ENCODE measurements around the gene D2HGDH. TPM values are rescaled to one million over a fixed set of nuclear protein-coding genes. Genes with fewer than 3 reads are reported as not detected.

D2HGDH gene
- 10 to 100 TPM; 15.9 to 39.6 (median 20.3) TPM for total RNA-seq

- ATAC-seq (peak; percentile 90 to 91), DNase-seq (peak; percentile 84 to 90)
- TF ChIP-seq CTCF (IDR thresholded peaks at IDR 0.05 in 4 of 5, conservative IDR thresholded peaks at IDR 0.05 in 1 of 5) = peak in 2 of 5 experiments; percentile 21 to 42
- TF ChIP-seq POLR2A (IDR thresholded peaks at IDR 0.05) = peak; percentile 64 to 78
- in situ Hi-C loops (cut with MboI; ENCODE audit: low sequenced_read_pairs in 4 of 4) (no loop called here), intact Hi-C loops (cut with DNase I; ENCODE audit: low total_unique reads) (loop anchor here (1.0 to 10.0 kb wide), 5 partner anchors 32 to 882 kb away; partner anchors contain the start of genes DTYMK, ING5 and SNED1)
- Histone ChIP-seq H3K27ac (peak within 1 kb of the TSS; percentile 77 to 93 (median 82)), H3K4me1 (peaks cover 12 to 14% of the 10 kb centered on the region in 2 donors), H3K4me3 (peak within 1 kb of the TSS; percentile 73 to 96 (median 78)), H3K27me3 (no peaks in the 10 kb centered on the region), H3K9me3 (no peaks in the 10 kb centered on the region), H3K36me3 (no peaks in the 10 kb centered on the region)
These were observed at the start of gene D2HGDH for GRCh38 chr2:241734467-241735208. Gene D2HGDH, plus strand, starts transcription at chr2:241734630. Its CDS starts 595 bp downstream, at chr2:241735225.

GRCh38 chr2:241686324-241686649, 48.1 kb upstream of the D2HGDH start:
- H3K4me1 ChIP-seq = peaks cover 30% of the 10 kb centered on the region in 2 donors
- peaks cover 0 to 26% of the 10 kb centered on the region in 2 donors for H3K36me3 ChIP-seq
- no peaks in the 10 kb centered on the region for H3K27me3 ChIP-seq
- intact Hi-C loops (cut with DNase I; ENCODE audit: low total_unique reads) = loop anchor here (1.0 kb wide), 2 partner anchors 48 to 49 kb away; partner anchors contain the start of genes ATG4B, D2HGDH and THAP4
- peak; percentile 4 to 18 for ATAC-seq
- no peak for DNase-seq
- peak overlapping the region; percentile 72 to 98 (median 82) for H3K4me3 ChIP-seq
- H3K9me3 ChIP-seq = no peaks in the 10 kb centered on the region
- in situ Hi-C loops (cut with MboI; ENCODE audit: low sequenced_read_pairs in 4 of 4) = no loop called here
- H3K27ac ChIP-seq = peak overlapping the region; percentile 90 to 99 (median 93)
- TF ChIP-seq CTCF (IDR thresholded peaks at IDR 0.05 in 4 of 5, conservative IDR thresholded peaks at IDR 0.05 in 1 of 5) = no peak
- TF ChIP-seq POLR2A (IDR thresholded peaks at IDR 0.05) = no peak

GRCh38 chr2:241686650-241687425, 47.6 kb upstream of the D2HGDH start, which contains the start of gene DTYMK:
Gene DTYMK, minus strand, starts transcription at chr2:241686815. Its CDS starts 32 bp downstream, at chr2:241686783.
- Histone ChIP-seq H3K27ac (peak within 1 kb of the TSS; percentile 90 to 99 (median 93)), H3K36me3 (peaks cover 0 to 27% of the 10 kb centered on the region in 2 donors), H3K4me1 (peaks cover 27 to 30% of the 10 kb centered on the region in 2 donors), H3K9me3 (no peaks in the 10 kb centered on the region), H3K27me3 (no peaks in the 10 kb centered on the region), H3K4me3 (peak within 1 kb of the TSS; percentile 81 to 98 (median 84))
- in situ Hi-C loops (cut with MboI; ENCODE audit: low sequenced_read_pairs in 4 of 4) = no loop called here
- intact Hi-C loops (cut with DNase I; ENCODE audit: low total_unique reads) = loop anchor here (1.0 kb wide), 3 partner anchors 14 to 50 kb away; partner anchors contain the start of genes ATG4B, D2HGDH and THAP4
- peak; percentile 95 to 96 for ATAC-seq
- TF ChIP-seq CTCF (IDR thresholded peaks at IDR 0.05 in 4 of 5, conservative IDR thresholded peaks at IDR 0.05 in 1 of 5) (no peak), POLR2A (IDR thresholded peaks at IDR 0.05) (peak; percentile 93 to 96)
- peak; percentile 92 to 95 for DNase-seq

GRCh38 chr2:241689306-241689705, 45.1 kb upstream of the D2HGDH start:
- Histone ChIP-seq H3K4me3 (no peak overlapping the region), H3K27me3 (no peaks in the 10 kb centered on the region), H3K9me3 (no peaks in the 10 kb centered on the region), H3K4me1 (peaks cover 27 to 30% of the 10 kb centered on the region in 2 donors), H3K36me3 (peaks cover 0 to 24% of the 10 kb centered on the region in 2 donors), H3K27ac (no peak overlapping the region)
- ATAC-seq (no peak), DNase-seq (no peak)
- in situ Hi-C loops (cut with MboI; ENCODE audit: low sequenced_read_pairs in 4 of 4) = no loop called here
- intact Hi-C loops (cut with DNase I; ENCODE audit: low total_unique reads) = no loop called here
- TF ChIP-seq CTCF (IDR thresholded peaks at IDR 0.05 in 4 of 5, conservative IDR thresholded peaks at IDR 0.05 in 1 of 5) (no peak), POLR2A (IDR thresholded peaks at IDR 0.05) (no peak)
